Neural crest cell (in vitro differentiated cells): ENCODE data around the gene WDR59. TPM values are rescaled to one million over a fixed set of nuclear protein-coding genes. Genes with fewer than 3 reads are reported as not detected.

Experiments
- DNase-seq: peaks from one replicate; pipeline ENCODE4 v3.0.0; 2021; ENCODE audit warnings: low read depth, mixed read lengths, low spot score
- H3K27ac Mint-ChIP-seq: one replicate; pipeline ENCODE4 v1.8.0; 2021; ENCODE audit warnings: mild to moderate bottlenecking, mixed read lengths; ENCODE audit not compliant: unreplicated experiment
- H3K27me3 Mint-ChIP-seq: 2 replicates; pipeline ENCODE4 v1.8.0; 2021; ENCODE audit warnings: low read depth, mild to moderate bottlenecking, mixed read lengths
- H3K36me3 Mint-ChIP-seq: 2 replicates; pipeline ENCODE4 v1.8.0; 2021; ENCODE audit warnings: low read depth, mild to moderate bottlenecking, mixed read lengths
- H3K4me1 Mint-ChIP-seq: 2 replicates; pipeline ENCODE4 v1.8.0; 2021; ENCODE audit warnings: mixed read lengths
- H3K4me3 Mint-ChIP-seq: one replicate; pipeline ENCODE4 v1.8.0; 2021; ENCODE audit warnings: mild to moderate bottlenecking, mixed read lengths
- H3K9me3 Mint-ChIP-seq: 2 replicates; pipeline ENCODE4 v1.8.0; 2021; ENCODE audit warnings: mixed read lengths
- CTCF ChIP-seq: fragments of 200-600 bp; sonication (generic); conservative IDR thresholded peaks from 2 replicates; pipeline ENCODE4 v1.5.0; 2021; ENCODE audit warnings: antibody characterized with exemption, mild to moderate bottlenecking
- total RNA-seq: library from RNA; stranded (reverse); gene quantifications from 2 replicates; pipeline ENCODE4 v1.2.1, GENCODE V29; 2021

Gene WDR59
- total RNA-seq, 1 donor from 2014 or later = 85.3 TPM

- TF ChIP-seq CTCF = no peak
- Mint-ChIP-seq H3K9me3 (no peaks in the 10 kb centered on the region), H3K4me3 (no peak overlapping the region), H3K27me3 (no peaks in the 10 kb centered on the region), H3K4me1 (no peaks in the 10 kb centered on the region), H3K27ac (no peak overlapping the region), H3K36me3 (peaks cover 23% of the 10 kb centered on the region)
- DNase-seq = no peak
These were observed 96.0 kb downstream of the WDR59 start for GRCh38 chr16:74888888-74889287.

- H3K4me1 Mint-ChIP-seq = no peaks in the 10 kb centered on the region
- peaks cover 26% of the 10 kb centered on the region for H3K36me3 Mint-ChIP-seq
- H3K27me3 Mint-ChIP-seq = no peaks in the 10 kb centered on the region
- H3K9me3 Mint-ChIP-seq = no peaks in the 10 kb centered on the region
- no peak for TF ChIP-seq CTCF
- H3K4me3 Mint-ChIP-seq = no peak overlapping the region
- DNase-seq = no peak
- H3K27ac Mint-ChIP-seq = peak overlapping the region; percentile 52
These were observed 96.6 kb downstream of the WDR59 start for GRCh38 chr16:74888232-74888862.

- Mint-ChIP-seq H3K27ac (no peak overlapping the region), H3K9me3 (no peaks in the 10 kb centered on the region), H3K36me3 (peaks cover 28% of the 10 kb centered on the region), H3K4me3 (no peak overlapping the region), H3K27me3 (no peaks in the 10 kb centered on the region), H3K4me1 (no peaks in the 10 kb centered on the region)
- no peak for DNase-seq
- no peak for TF ChIP-seq CTCF
These were observed 97.8 kb downstream of the WDR59 start for GRCh38 chr16:74887084-74887483.

- Mint-ChIP-seq H3K9me3 (no peaks in the 10 kb centered on the region), H3K27ac (no peak overlapping the region)
These were observed 107.2 kb downstream of the WDR59 start for GRCh38 chr16:74877706-74878105.

GRCh38 chr16:74874912-74875546, 109.9 kb downstream of the WDR59 start:
- Mint-ChIP-seq H3K4me1 (no peaks in the 10 kb centered on the region), H3K4me3 (no peak overlapping the region), H3K36me3 (no peaks in the 10 kb centered on the region), H3K9me3 (no peaks in the 10 kb centered on the region), H3K27ac (no peak overlapping the region), H3K27me3 (no peaks in the 10 kb centered on the region)
- DNase-seq = no peak
- no peak for TF ChIP-seq CTCF

More at GRCh38 chr16:74877706-74878105, 107.2 kb downstream of the WDR59 start:
- H3K27me3 Mint-ChIP-seq = no peaks in the 10 kb centered on the region
- H3K4me3 Mint-ChIP-seq = no peak overlapping the region
- H3K4me1 Mint-ChIP-seq = no peaks in the 10 kb centered on the region
- TF ChIP-seq CTCF = no peak
- peaks cover 6% of the 10 kb centered on the region for H3K36me3 Mint-ChIP-seq
- DNase-seq = no peak
